NCI-H2196 treated with DMSO at 0.1 percent for 48 hours (cell line): ENCODE measurements around the gene PHF8.

Experiments used
- DNase-seq: peaks from one replicate; lab custom pipeline; 2025; ENCODE audit not compliant: unreplicated experiment; lab: John Stamatoyannopoulos, UW

PHF8 gene

GRCh38 chrX:54044126-54044876, at the start of gene PHF8:
PHF8 (minus strand) TSS chrX:54044473; CDS start chrX:54042728, 1,745 bp downstream.
- peak; percentile 88 for DNase-seq

DNA sequence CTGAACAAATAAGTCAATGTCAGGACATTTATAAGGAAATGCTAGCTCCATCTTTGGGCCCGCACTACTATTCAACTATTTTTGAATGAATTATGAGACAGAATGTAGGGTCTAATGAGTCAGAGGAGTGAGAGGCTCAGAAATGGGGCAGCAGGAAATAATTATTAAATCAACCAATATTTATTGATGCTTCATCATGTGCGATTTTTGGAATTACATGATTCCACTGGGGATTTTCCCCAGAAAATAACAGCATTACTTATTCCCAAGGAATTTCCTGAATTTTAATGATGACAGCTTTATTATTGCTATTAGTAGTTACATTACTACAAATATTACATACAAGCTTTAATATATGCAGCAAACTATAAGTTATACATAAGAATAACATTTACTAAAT, 49.3 kb upstream of the PHF8 start:
- no peak for DNase-seq

DNA sequence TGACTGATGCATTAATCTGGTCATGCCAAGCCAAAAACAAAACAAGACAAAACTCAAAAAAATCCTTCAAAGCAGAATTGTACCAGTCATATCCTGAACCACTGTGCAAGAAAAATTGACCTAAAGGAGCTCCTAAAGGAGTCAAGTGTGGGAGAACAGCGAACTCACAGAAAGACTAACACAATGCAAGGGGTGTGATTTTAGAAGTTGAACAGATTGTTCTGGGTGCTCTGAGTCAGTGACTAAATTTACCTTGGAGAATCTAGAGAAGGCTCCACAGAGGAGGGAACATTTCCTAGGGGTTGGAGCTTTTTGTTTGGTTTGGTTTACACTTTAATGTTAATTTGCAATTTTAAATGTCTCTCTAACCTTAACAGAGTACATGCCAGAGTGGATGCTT, 48.9 kb upstream of the PHF8 start:
- DNase-seq, result no peak

DNA sequence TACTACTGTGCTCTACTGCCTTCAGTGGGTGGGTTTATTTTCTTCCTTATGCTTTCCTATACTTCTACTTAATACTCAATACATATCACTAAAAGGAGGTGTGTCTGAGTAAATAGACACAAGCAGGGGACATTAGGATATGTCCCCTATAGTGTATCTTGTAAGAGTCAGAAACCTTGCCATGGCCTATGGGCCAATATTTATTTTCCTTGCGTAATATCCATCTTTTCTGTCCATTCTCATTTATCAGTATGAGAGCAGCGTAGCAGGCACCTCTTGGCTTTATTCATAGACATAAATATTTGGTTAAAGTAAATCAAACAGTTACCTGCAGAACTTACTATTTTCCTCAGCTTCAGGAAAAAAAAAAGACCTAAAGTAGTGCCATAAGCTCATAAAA, 46.6 kb upstream of the PHF8 start:
- no peak for DNase-seq

GRCh38 chrX:54089191-54089590, 44.9 kb upstream of the PHF8 start:
- no peak for DNase-seq

- no peak for DNase-seq
Observed at GRCh38 chrX:54087661-54088060, 43.4 kb upstream of the PHF8 start.

DNA sequence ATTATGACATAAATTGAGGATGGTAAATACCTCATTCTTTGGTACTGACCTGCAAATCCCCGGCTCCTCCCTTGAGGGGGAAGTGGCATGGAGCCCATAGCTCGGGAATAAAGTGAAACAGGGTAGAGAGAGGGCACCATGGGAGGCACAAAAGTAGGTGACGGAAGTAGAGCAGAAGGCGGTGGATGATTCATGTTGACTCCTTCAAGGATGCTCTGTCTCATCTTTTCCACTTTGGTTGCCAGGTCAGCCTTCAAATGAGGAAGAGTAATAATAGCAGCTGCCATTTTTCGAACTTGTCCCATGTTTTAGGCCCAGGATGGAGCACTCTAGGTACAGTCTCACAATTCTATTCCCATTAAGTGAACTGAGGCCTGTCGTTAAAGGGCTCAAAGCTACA, 41.4 kb upstream of the PHF8 start:
- no peak for DNase-seq

DNA sequence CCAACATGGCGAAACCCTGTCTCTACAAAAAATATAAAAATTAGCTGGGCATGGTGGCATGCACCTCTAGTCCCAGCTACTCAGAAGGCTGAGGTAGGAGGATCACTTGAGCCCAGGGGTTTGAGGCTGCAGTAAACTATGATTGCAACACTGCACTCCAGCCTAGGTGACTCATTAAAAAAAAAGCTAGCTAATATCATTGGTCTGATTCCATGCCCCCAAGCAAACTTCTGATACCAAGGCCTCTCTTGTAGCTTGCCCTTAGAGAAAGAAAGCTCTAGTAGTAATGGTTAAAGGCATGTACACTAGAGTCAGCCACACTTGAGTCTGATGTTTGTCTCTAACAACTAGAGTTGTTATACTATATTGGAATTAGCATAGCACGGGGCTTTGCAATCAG, 32.6 kb upstream of the PHF8 start:
- DNase-seq, result no peak

DNA sequence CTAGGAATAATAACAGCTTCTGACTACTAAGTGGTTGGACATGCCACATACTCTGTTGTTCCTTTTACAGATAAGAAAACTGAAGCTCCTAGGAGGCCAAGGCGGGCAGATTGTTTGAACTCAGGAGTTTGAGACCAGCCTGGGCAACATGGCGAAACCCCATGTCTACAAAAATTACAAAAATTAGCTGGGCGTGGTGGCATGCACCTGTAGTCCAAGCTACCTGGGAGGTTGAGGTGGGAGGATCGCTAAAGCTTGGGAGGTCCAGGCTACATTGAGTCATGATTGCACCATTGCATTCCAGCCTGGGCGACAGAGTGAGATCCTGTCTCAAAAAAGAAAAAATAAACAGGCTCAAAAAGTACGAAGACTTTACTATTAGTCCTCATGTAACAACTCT, 30.6 kb upstream of the PHF8 start:
- no peak for DNase-seq

DNA sequence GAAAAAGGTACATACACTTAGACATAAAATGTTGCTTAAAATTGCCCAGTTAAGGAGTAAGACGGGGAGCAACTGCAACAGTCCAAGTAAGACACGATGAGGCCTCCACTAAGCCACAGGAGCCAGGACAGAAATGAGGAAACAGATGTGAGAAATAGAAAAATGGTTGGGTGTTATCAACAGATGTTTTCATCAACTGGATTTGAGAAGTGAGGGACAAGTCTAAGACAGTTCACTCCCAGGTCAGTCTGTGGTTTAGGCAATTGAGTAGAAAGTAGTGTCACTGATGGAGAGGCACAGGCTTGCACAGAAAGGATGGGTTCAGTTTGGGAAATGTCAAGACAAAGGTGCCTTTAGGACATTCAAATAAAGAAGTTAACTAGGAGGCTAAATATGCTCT, 23.5 kb upstream of the PHF8 start:
- no peak for DNase-seq

DNA sequence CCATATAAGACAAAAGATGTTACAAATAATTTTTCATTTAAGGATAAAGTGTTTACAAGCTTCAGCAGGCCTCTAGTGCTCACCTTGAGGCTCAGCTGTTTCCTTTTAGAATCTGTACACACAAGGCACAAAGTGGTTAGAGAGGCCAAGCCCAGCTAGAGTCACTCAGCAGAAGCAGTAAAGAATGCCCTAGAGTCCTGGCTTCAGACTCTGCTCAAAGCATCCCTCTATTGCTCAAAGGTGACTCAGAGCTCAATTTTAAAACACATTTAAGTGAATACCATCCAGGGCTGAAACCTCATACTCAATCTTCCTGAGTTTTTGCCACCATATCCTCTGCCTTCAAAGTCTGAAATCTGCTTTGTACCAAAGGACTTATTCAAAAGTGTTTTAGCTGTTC, 22.6 kb upstream of the PHF8 start:
- no peak for DNase-seq

- DNase-seq, result no peak
Observed at GRCh38 chrX:54064564-54064963, 20.3 kb upstream of the PHF8 start.

- DNase-seq, result no peak
Observed at GRCh38 chrX:54063361-54063760, 19.1 kb upstream of the PHF8 start.

DNA sequence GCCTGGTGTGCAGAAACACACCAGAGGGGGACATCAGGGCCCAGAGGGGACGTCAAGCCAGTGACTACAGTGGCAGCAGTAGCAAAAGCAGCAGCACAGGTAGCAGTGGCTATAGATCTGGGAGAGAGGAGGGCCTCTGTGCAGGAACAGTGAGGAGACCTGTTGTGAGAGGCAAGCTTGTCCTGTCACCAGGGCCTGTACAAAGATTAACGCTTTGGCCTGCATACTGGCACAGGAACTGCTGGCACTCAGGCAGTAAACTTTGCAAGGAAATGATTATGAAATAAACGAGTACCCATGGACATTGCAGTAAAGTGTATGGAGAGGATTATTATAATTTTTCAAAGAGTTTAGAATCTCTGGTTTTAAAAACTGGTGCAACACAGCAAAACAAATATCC, 5.5 kb upstream of the PHF8 start:
- no peak for DNase-seq

DNA sequence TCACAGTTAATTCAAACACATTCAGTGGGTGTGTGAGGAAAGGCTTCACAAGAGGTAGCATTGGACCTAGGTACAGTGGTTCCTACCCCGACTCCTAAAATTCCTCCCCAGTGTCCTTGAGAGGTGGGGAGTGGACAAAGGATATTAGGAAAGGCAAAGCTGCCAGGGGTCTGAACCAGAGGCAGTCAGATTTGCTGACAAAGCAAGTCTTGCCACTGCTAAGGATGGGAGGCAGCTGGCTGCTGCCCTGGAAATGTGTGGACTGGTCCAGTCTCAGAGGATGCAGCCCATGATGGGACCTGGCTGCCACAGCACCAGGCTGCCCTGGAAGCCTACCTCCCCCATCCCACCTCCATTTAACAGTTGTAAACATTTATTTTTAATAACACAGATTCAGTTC, 4.1 kb upstream of the PHF8 start:
- DNase-seq, result no peak

- peak; percentile 25 for DNase-seq
Observed at GRCh38 chrX:54045563-54046228, 1.4 kb upstream of the PHF8 start.

DNA sequence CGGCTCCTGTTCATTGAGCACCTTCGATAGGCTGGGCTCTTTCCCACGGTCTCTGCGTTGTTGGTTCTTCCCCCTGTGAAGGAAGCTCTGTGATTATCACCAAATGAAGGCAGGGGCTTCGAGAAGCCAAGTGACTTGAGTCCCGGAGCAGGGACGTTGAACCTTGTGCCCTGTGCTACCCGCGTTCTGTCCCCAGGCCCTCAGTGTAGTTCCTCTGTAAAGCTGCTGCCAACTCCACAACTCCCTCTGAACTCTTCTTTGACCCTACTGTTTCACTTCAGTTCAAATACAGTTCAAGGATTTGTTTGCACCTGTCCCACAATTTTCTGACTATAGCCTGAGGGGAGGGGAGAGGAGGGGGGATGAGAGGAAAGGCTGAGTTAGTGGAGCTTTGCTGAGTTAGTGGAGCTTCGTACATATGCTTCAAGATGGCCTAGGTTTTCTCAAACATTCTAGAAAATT, 635 bp upstream of the PHF8 start:
- DNase-seq, result no peak

- DNase-seq, result no peak
Observed at GRCh38 chrX:54043541-54044125, 640 bp downstream of the PHF8 start.

- no peak for DNase-seq
Observed at GRCh38 chrX:54043056-54043455, 1.2 kb downstream of the PHF8 start.

GRCh38 chrX:54042609-54043021, 1.7 kb downstream of the PHF8 start:
- DNase-seq, result peak; percentile 31

GRCh38 chrX:54030329-54030728, 13.9 kb downstream of the PHF8 start:
- DNase-seq, result no peak

DNA sequence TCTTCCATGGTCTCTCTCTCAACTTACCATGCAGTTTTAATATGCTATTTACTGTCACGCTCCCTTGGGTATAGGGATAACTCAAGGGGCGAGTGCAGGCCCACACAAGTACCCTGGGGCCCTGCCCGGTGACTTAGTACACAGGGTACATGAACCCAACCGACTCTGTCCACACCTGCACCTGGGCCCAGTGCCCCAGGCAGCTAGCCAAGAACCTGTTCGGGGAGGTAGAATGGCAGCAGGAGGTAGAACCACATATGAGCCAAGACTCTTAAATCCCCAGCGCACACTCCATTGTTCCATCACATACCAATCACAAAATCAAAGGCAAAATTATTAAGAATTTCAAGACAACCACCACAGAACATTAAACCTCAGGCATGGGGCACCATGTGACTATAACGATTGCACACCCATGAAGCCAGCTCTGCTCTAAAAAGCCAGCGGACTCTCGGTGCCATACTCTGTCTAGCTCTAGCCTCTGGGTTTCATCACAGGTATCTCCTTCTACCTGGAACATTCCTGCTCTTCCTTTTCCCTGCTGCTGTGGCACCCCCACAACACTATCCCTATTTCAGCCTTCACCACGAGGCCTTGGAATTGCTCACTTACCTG, 14.6 kb downstream of the PHF8 start:
- peak; percentile 41 for DNase-seq
